ENCODE results near the gene ABCB1. TPM values are rescaled to one million over a fixed set of nuclear protein-coding genes. Genes with fewer than 3 reads are reported as not detected.

The ABCB1 gene
- total and polyA plus RNA-seq, 2 of the 13 experiments (the other 11 are each of a cell fraction or from before 2014, with no cell fraction given), result 42.8 to 52.6 TPM

- TF ChIP-seq, protein P1, sequence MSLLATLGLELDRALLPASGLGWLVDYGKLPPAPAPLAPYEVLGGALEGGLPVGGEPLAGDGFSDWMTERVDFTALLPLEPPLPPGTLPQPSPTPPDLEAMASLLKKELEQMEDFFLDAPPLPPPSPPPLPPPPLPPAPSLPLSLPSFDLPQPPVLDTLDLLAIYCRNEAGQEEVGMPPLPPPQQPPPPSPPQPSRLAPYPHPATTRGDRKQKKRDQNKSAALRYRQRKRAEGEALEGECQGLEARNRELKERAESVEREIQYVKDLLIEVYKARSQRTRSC (CRISPR knock-in tag; IDR thresholded peaks at IDR 0.05; ENCODE audit: low read depth), result no peak
- TF ChIP-seq USF2 (IDR thresholded peaks at IDR 0.05; ENCODE audit: low read depth, low read length) (no peak), USF2 (CRISPR knock-in tag; IDR thresholded peaks at IDR 0.05; ENCODE audit: borderline replicate concordance) (no peak), ZNF329 (CRISPR knock-in tag; IDR thresholded peaks at IDR 0.05; ENCODE audit: low read depth) (no peak), EED (CRISPR knock-in tag; IDR thresholded peaks at IDR 0.05) (no peak), RFX3 (CRISPR knock-in tag; IDR thresholded peaks at IDR 0.05) (no peak), ZNF281 (CRISPR knock-in tag; IDR thresholded peaks at IDR 0.05; ENCODE audit: borderline replicate concordance) (no peak)
- TF ChIP-seq, protein P2, sequence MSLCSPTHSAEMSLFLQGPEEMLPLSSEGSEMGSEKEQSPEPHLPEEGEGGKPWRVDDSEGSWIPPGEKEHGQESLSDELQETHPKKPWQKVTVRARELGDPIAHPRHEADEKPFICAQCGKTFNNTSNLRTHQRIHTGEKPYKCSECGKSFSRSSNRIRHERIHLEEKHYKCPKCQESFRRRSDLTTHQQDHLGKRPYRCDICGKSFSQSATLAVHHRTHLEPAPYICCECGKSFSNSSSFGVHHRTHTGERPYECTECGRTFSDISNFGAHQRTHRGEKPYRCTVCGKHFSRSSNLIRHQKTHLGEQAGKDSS (CRISPR knock-in tag; IDR thresholded peaks at IDR 0.05; ENCODE audit: borderline replicate concordance, low read depth), result peak; percentile 37; the same call in 1 of the 2 replicates
- TF ChIP-seq, protein P3, sequence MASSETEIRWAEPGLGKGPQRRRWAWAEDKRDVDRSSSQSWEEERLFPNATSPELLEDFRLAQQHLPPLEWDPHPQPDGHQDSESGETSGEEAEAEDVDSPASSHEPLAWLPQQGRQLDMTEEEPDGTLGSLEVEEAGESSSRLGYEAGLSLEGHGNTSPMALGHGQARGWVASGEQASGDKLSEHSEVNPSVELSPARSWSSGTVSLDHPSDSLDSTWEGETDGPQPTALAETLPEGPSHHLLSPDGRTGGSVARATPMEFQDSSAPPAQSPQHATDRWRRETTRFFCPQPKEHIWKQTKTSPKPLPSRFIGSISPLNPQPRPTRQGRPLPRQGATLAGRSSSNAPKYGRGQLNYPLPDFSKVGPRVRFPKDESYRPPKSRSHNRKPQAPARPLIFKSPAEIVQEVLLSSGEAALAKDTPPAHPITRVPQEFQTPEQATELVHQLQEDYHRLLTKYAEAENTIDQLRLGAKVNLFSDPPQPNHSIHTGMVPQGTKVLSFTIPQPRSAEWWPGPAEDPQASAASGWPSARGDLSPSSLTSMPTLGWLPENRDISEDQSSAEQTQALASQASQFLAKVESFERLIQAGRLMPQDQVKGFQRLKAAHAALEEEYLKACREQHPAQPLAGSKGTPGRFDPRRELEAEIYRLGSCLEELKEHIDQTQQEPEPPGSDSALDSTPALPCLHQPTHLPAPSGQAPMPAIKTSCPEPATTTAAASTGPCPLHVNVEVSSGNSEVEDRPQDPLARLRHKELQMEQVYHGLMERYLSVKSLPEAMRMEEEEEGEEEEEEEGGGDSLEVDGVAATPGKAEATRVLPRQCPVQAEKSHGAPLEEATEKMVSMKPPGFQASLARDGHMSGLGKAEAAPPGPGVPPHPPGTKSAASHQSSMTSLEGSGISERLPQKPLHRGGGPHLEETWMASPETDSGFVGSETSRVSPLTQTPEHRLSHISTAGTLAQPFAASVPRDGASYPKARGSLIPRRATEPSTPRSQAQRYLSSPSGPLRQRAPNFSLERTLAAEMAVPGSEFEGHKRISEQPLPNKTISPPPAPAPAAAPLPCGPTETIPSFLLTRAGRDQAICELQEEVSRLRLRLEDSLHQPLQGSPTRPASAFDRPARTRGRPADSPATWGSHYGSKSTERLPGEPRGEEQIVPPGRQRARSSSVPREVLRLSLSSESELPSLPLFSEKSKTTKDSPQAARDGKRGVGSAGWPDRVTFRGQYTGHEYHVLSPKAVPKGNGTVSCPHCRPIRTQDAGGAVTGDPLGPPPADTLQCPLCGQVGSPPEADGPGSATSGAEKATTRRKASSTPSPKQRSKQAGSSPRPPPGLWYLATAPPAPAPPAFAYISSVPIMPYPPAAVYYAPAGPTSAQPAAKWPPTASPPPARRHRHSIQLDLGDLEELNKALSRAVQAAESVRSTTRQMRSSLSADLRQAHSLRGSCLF (CRISPR knock-in tag; IDR thresholded peaks at IDR 0.05; ENCODE audit: borderline replicate concordance), result no peak
These were observed at the start of gene ABCB1 (continued) for GRCh38 chr7:87600130-87601124.
